ENCODE results near the gene SAXO1.

GRCh38 chr9:18906656-18907395 is 126.2 kb downstream of the SAXO1 start:
- TF ChIP-seq CTCF (IDR thresholded peaks at IDR 0.05) (no peak), POLR2A (IDR thresholded peaks at IDR 0.05) (no peak)

All from gastroesophageal sphincter (tissue), 3 donors.